ENCODE results near the gene RNGTT.

GRCh38 chr6:88680654-88681053 is 282.8 kb downstream of the RNGTT start:
- no peak for TF ChIP-seq CTCF (IDR thresholded peaks at IDR 0.05; ENCODE audit: low read depth, low read length)
- TF ChIP-seq POLR2A (IDR thresholded peaks at IDR 0.05; ENCODE audit: extremely low read depth, insufficient read length), result no peak

All from NB4 (cell line).